Measurements from ENCODE around the gene IDI2. TPM values are rescaled to one million over a fixed set of nuclear protein-coding genes. Genes with fewer than 3 reads are reported as not detected.

The IDI2 gene
- total and polyA plus RNA-seq, 2 of the 13 experiments (the other 11 are each of a cell fraction or from before 2014, with no cell fraction given), result not detected

DNA sequence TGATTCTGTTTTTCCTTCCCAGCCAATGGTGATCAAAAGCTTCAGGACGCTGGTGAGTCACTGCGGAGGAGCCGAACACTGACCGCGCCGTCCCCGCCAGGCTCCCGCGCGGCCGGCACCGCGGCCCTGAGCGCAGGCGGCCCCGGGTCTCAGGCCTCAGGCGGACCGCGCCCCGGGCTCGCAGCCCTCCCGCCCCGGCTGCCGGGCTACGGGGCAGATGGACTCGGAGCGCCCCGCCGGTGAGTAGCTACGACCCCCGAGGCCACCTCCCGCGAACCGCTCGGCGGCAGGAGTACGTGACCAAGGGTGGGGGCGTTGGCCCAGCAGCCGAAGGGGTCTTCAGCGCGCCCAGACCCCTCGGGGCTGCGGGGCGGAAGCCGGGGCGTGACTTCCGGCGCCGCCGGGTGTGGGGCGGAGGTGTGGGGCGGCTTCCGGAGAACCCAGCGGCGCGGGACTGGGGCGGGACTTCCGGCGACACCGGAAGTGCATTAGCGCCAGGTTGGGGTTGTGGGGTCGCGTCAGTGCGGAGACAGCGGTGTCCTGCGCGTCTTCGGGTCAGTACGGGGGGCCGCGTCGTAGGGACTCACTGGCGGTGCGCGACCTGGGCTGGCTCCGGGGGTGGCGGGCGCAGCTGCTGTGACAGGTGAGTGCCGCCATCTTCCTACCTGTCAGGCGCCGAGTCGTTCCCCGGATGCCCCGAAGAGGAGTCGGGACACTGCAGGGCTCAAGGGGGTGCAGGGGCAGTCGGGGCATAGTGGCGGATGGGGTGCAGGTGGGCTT lies 30.9 kb upstream of the IDI2 start, which contains the start of gene WDR37 (continued):
- TF ChIP-seq EP300 (IDR thresholded peaks at IDR 0.05; ENCODE audit: low read depth in 2 of 2, low read length in 2 of 2) (no peak), EP300 (CRISPR knock-in tag; IDR thresholded peaks at IDR 0.05; ENCODE audit: borderline replicate concordance) (no peak), RNF2 (conservative IDR thresholded peaks at IDR 0.05; ENCODE audit: low read depth) (peak; percentile 66), ZNF484 (CRISPR knock-in tag; IDR thresholded peaks at IDR 0.05; ENCODE audit: borderline replicate concordance, low read depth) (no peak), NKX3-1 (CRISPR knock-in tag; IDR thresholded peaks at IDR 0.05) (no peak), ELF4 (CRISPR knock-in tag; IDR thresholded peaks at IDR 0.05; ENCODE audit: borderline replicate concordance) (no peak), ZNF776 (CRISPR knock-in tag; IDR thresholded peaks at IDR 0.05) (no peak; the same call in 1 of the 2 replicates), ZNF12 (CRISPR knock-in tag; IDR thresholded peaks at IDR 0.05) (no peak), ZSCAN29 (CRISPR knock-in tag; conservative IDR thresholded peaks at IDR 0.05) (no peak), KAT2B (IDR thresholded peaks at IDR 0.05; ENCODE audit: borderline replicate concordance, low read depth, low read length) (no peak), SOX5 (CRISPR knock-in tag; IDR thresholded peaks at IDR 0.05; ENCODE audit: borderline replicate concordance) (peak; percentile 34; the same call in 1 of the 2 replicates), RBFOX2 (IDR thresholded peaks at IDR 0.05; ENCODE audit: low read depth, low read length) (peak; percentile 96), RARG (CRISPR knock-in tag; IDR thresholded peaks at IDR 0.05; ENCODE audit: low read depth) (no peak), ZNF879 (CRISPR knock-in tag; IDR thresholded peaks at IDR 0.05) (no peak), ZNF768 (CRISPR knock-in tag; IDR thresholded peaks at IDR 0.05) (peak; percentile 45; the same call in 1 of the 2 replicates), SP4 (CRISPR knock-in tag; IDR thresholded peaks at IDR 0.05) (peak; percentile 51; the same call in 1 of the 2 replicates), PITX1 (CRISPR knock-in tag; IDR thresholded peaks at IDR 0.05) (no peak), ZBTB7B (CRISPR knock-in tag; IDR thresholded peaks at IDR 0.05) (peak; percentile 98)
- TF ChIP-seq, protein P1, sequence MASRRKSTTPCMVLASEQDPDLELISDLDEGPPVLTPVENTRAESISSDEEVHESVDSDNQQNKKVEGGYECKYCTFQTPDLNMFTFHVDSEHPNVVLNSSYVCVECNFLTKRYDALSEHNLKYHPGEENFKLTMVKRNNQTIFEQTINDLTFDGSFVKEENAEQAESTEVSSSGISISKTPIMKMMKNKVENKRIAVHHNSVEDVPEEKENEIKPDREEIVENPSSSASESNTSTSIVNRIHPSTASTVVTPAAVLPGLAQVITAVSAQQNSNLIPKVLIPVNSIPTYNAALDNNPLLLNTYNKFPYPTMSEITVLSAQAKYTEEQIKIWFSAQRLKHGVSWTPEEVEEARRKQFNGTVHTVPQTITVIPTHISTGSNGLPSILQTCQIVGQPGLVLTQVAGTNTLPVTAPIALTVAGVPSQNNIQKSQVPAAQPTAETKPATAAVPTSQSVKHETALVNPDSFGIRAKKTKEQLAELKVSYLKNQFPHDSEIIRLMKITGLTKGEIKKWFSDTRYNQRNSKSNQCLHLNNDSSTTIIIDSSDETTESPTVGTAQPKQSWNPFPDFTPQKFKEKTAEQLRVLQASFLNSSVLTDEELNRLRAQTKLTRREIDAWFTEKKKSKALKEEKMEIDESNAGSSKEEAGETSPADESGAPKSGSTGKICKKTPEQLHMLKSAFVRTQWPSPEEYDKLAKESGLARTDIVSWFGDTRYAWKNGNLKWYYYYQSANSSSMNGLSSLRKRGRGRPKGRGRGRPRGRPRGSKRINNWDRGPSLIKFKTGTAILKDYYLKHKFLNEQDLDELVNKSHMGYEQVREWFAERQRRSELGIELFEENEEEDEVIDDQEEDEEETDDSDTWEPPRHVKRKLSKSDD (CRISPR knock-in tag; IDR thresholded peaks at IDR 0.05; ENCODE audit: low read depth), result no peak; the same call in 1 of the 2 replicates
- TF ChIP-seq, protein P2, sequence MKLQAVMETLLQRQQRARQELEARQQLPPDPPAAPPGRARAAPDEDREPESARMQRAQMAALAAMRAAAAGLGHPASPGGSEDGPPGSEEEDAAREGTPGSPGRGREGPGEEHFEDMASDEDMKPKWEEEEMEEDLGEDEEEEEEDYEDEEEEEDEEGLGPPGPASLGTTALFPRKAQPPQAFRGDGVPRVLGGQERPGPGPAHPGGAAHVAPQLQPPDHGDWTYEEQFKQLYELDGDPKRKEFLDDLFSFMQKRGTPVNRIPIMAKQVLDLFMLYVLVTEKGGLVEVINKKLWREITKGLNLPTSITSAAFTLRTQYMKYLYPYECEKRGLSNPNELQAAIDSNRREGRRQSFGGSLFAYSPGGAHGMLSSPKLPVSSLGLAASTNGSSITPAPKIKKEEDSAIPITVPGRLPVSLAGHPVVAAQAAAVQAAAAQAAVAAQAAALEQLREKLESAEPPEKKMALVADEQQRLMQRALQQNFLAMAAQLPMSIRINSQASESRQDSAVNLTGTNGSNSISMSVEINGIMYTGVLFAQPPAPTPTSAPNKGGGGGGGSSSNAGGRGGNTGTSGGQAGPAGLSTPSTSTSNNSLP (IDR thresholded peaks at IDR 0.05; ENCODE audit: low read depth, low read length), result no peak
- TF ChIP-seq, protein P3, sequence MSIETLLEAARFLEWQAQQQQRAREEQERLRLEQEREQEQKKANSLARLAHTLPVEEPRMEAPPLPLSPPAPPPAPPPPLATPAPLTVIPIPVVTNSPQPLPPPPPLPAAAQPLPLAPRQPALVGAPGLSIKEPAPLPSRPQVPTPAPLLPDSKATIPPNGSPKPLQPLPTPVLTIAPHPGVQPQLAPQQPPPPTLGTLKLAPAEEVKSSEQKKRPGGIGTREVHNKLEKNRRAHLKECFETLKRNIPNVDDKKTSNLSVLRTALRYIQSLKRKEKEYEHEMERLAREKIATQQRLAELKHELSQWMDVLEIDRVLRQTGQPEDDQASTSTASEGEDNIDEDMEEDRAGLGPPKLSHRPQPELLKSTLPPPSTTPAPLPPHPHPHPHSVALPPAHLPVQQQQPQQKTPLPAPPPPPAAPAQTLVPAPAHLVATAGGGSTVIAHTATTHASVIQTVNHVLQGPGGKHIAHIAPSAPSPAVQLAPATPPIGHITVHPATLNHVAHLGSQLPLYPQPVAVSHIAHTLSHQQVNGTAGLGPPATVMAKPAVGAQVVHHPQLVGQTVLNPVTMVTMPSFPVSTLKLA (IDR thresholded peaks at IDR 0.05), result 0 out of 2 replicates have a peak, but pooled peaks have one; percentile 15
- TF ChIP-seq, protein P4, sequence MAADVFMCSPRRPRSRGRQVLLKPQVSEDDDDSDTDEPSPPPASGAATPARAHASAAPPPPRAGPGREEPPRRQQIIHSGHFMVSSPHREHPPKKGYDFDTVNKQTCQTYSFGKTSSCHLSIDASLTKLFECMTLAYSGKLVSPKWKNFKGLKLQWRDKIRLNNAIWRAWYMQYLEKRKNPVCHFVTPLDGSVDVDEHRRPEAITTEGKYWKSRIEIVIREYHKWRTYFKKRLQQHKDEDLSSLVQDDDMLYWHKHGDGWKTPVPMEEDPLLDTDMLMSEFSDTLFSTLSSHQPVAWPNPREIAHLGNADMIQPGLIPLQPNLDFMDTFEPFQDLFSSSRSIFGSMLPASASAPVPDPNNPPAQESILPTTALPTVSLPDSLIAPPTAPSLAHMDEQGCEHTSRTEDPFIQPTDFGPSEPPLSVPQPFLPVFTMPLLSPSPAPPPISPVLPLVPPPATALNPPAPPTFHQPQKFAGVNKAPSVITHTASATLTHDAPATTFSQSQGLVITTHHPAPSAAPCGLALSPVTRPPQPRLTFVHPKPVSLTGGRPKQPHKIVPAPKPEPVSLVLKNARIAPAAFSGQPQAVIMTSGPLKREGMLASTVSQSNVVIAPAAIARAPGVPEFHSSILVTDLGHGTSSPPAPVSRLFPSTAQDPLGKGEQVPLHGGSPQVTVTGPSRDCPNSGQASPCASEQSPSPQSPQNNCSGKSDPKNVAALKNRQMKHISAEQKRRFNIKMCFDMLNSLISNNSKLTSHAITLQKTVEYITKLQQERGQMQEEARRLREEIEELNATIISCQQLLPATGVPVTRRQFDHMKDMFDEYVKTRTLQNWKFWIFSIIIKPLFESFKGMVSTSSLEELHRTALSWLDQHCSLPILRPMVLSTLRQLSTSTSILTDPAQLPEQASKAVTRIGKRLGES (CRISPR knock-in tag; IDR thresholded peaks at IDR 0.05; ENCODE audit: borderline replicate concordance), result no peak
